Keratinocyte (primary cell): ENCODE data around the gene SCUBE1. TPM values are rescaled to one million over a fixed set of nuclear protein-coding genes. Genes with fewer than 3 reads are reported as not detected.

ENCODE experiments used
- DNase-seq: peaks from one replicate; pipeline ENCODE4 v3.0.0-alpha.2; 2011; ENCODE audit warnings: low read depth, missing footprints, low spot score
- FAIRE-seq: peaks from 2 replicates; lab custom pipeline; 2011; peaks lifted over from hg19 to GRCh38; lab: Jason Lieb, UNC
- H2AFZ ChIP-seq: 2 replicates; pipeline ENCODE4 v1.6.0; 2012; ENCODE audit warnings: low read length, control low read depth, inconsistent platforms; ENCODE audit not compliant: control insufficient read depth
- H3K27ac ChIP-seq: 2 replicates; pipeline ENCODE4 v1.5.1; 2011; ENCODE audit warnings: low read length; ENCODE audit not compliant: control insufficient read depth, insufficient read depth
- H3K27me3 ChIP-seq: 3 replicates; pipeline ENCODE4 v1.6.0; 2011; ENCODE audit warnings: low read length; ENCODE audit not compliant: control insufficient read depth, insufficient read depth; ENCODE audit errors: extremely low read depth
- H3K36me3 ChIP-seq, 2 experiments: 2 replicates in 1 of 2; 3 replicates in 1 of 2; pipeline ENCODE4 v1.5.1; 2011; ENCODE audit warnings: low read length in 2 of 2, mild to moderate bottlenecking in 1 of 2; ENCODE audit not compliant: control insufficient read depth in 2 of 2, insufficient read depth in 2 of 2; ENCODE audit errors: extremely low read depth in 1 of 2
- H3K4me1 ChIP-seq: 3 replicates; pipeline ENCODE4 v1.5.1; 2011; ENCODE audit warnings: low read length; ENCODE audit not compliant: control insufficient read depth, insufficient read depth; ENCODE audit errors: extremely low read depth
- H3K4me2 ChIP-seq: 3 replicates; pipeline ENCODE4 v1.6.0; 2011; ENCODE audit warnings: low read depth, low read length; ENCODE audit not compliant: control insufficient read depth, insufficient read depth; ENCODE audit errors: extremely low read depth
- H3K4me3 ChIP-seq, 3 experiments: fragments of 200-600 bp in 1 of 3; sonication (generic) in 1 of 3; 2 replicates in 2 of 3; 3 replicates in 1 of 3; pipeline ENCODE4 v1.5.1; 2011 to 2016; ENCODE audit warnings: low read length in 3 of 3, mild to moderate bottlenecking in 3 of 3, control low read depth in 2 of 3, inconsistent platforms in 1 of 3, low read depth in 1 of 3, mixed read lengths in 1 of 3, mixed run types in 1 of 3, moderate library complexity in 1 of 3; ENCODE audit not compliant: control insufficient read depth in 2 of 3, insufficient read depth in 2 of 3; ENCODE audit errors: extremely low read depth in 1 of 3
- H3K79me2 ChIP-seq: 2 replicates; pipeline ENCODE4 v1.6.0; 2012; ENCODE audit warnings: low read length; ENCODE audit not compliant: control insufficient read depth, insufficient read depth
- H3K9ac ChIP-seq: 3 replicates; pipeline ENCODE4 v1.6.0; 2011; ENCODE audit warnings: low read length; ENCODE audit not compliant: control insufficient read depth, insufficient read depth; ENCODE audit errors: extremely low read depth
- H3K9me1 ChIP-seq: 3 replicates; pipeline ENCODE4 v1.6.0; 2011; ENCODE audit warnings: low read length; ENCODE audit not compliant: control insufficient read depth, insufficient read depth; ENCODE audit errors: extremely low read depth
- H3K9me3 ChIP-seq: 2 replicates; pipeline ENCODE4 v1.5.1; 2012; ENCODE audit warnings: low read depth, low read length; ENCODE audit not compliant: control insufficient read depth
- H4K20me1 ChIP-seq: 3 replicates; pipeline ENCODE4 v1.6.0; 2011; ENCODE audit warnings: low read length; ENCODE audit not compliant: control insufficient read depth, insufficient read depth; ENCODE audit errors: extremely low read depth
- EZH2 ChIP-seq: IDR thresholded peaks from one replicate; pipeline ENCODE4 v1.6.1; 2012; ENCODE audit warnings: inconsistent platforms, mild to moderate bottlenecking, low read length, moderate library complexity
- dilution Hi-C: fragments of 300-500 bp; cut with MboI; formaldehyde crosslinking; loops from one replicate; pipeline ENCODE4 v1.7.0; 2020; ENCODE audit warnings: low sequenced_read_pairs; ENCODE audit not compliant: extremely low pct_ligation_motif_present
- polyA plus RNA-seq, 5 experiments: library from polyadenylated mRNA; depleted of rRNA in 3 of 5; stranded (reverse) in 3 of 5; stranded (forward) in 1 of 5; unstranded in 1 of 5; fragments of >200 nt; gene quantifications; 1 replicate in 1 of 5; 2 replicates in 3 of 5; 3 replicates in 1 of 5; pipeline versions ENCODE4 v1.2.1 to v1.2.3, GENCODE V29; 2011 to 2012; ENCODE audit warnings: missing spikeins in 2 of 5, low read depth in 1 of 5, low replicate concordance in 1 of 5
- TF ChIP-seq, protein P1 (sequence below), 3 experiments: IDR thresholded peaks in 1 of 3; conservative IDR thresholded peaks in 1 of 3; optimal IDR thresholded peaks in 1 of 3; 2 replicates in 2 of 3; 3 replicates in 1 of 3; pipeline versions ENCODE3 to v1.5.1; 2011; ENCODE audit warnings: low read length in 3 of 3, mild to moderate bottlenecking in 3 of 3, moderate library complexity in 2 of 3, control low read depth in 1 of 3, inconsistent platforms in 1 of 3; ENCODE audit not compliant: insufficient read depth in 2 of 3; ENCODE audit errors: extremely low read depth in 1 of 3

Gene SCUBE1
- polyA plus RNA-seq, 1 donor (not counting 4 experiments of a cell fraction or from before 2014, with no cell fraction given) = not detected

DNA sequence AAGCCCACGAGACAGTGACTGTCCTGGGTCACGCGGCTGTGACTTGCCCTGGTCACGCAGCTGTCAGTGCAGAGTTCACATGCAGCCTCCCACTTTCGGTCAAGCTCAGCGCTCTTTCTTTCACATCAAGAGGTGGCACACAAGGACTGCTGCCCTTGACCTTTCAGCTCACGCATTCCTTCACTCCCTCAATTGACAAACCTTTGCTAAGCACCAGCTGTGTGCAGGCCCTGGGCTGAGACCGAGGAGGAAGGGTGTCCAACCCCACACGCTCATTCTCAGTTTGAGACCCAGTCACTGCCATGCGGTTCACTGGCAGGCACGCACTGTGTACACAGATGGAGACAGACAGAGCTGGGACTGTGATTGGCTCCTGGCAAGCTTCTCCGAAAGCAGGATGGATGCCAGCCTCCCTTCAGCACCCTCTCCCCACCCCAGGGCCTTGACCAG, 70.3 kb downstream of the SCUBE1 start:
- no peak for FAIRE-seq
- dilution Hi-C loops = no loop called here
- peaks cover 22% of the 10 kb centered on the region for H3K27me3 ChIP-seq

DNA sequence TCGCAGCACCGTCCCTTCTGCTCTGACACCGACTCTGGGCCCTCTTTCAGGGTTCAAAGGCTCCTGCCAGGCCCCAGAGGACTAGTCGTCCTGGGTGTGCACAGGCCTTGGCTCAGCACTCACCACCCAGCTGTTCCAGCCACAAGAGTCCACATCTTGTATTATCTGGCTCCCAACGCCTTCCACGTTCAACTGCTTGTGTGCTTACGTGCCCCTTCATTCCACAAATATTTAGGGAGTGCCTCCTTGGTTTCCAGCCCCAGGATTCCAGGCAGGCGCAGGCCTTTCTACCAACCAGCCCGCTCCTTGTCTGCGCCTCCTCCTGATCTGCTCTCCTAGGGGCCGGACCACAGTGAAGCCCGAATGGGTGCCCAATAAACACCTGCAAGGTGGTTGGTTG, 70.9 kb downstream of the SCUBE1 start:
- H3K9me1 ChIP-seq = no peaks in the 10 kb centered on the region
- H3K4me3 ChIP-seq = no peak overlapping the region
- H3K4me1 ChIP-seq = no peaks in the 10 kb centered on the region
- H2AFZ ChIP-seq = no peak overlapping the region
- dilution Hi-C loops = no loop called here
- no peak overlapping the region for H3K27ac ChIP-seq
- H3K4me2 ChIP-seq = no peak overlapping the region
- FAIRE-seq = no peak
- no peaks in the 10 kb centered on the region for H4K20me1 ChIP-seq
- no peak overlapping the region for H3K9ac ChIP-seq
- no peaks in the 10 kb centered on the region for H3K36me3 ChIP-seq
- no peaks in the 10 kb centered on the region for H3K79me2 ChIP-seq
- no peaks in the 10 kb centered on the region for H3K9me3 ChIP-seq
- DNase-seq = no peak
- peaks cover 22% of the 10 kb centered on the region for H3K27me3 ChIP-seq
- TF ChIP-seq EZH2 = no peak
- TF ChIP-seq, protein P1, sequence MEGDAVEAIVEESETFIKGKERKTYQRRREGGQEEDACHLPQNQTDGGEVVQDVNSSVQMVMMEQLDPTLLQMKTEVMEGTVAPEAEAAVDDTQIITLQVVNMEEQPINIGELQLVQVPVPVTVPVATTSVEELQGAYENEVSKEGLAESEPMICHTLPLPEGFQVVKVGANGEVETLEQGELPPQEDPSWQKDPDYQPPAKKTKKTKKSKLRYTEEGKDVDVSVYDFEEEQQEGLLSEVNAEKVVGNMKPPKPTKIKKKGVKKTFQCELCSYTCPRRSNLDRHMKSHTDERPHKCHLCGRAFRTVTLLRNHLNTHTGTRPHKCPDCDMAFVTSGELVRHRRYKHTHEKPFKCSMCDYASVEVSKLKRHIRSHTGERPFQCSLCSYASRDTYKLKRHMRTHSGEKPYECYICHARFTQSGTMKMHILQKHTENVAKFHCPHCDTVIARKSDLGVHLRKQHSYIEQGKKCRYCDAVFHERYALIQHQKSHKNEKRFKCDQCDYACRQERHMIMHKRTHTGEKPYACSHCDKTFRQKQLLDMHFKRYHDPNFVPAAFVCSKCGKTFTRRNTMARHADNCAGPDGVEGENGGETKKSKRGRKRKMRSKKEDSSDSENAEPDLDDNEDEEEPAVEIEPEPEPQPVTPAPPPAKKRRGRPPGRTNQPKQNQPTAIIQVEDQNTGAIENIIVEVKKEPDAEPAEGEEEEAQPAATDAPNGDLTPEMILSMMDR (optimal IDR thresholded peaks at IDR 0.05 in 1 of 3, IDR thresholded peaks at IDR 0.05 in 1 of 3, conservative IDR thresholded peaks at IDR 0.05 in 1 of 3; ENCODE audit: extremely low read depth in 1 of 3, insufficient read depth in 2 of 3, low read length in 3 of 3) = no peak

More for the DNA sequence above, 70.3 kb downstream of the SCUBE1 start:
- H3K36me3 ChIP-seq = no peaks in the 10 kb centered on the region
- no peaks in the 10 kb centered on the region for H3K9me3 ChIP-seq
- H3K4me1 ChIP-seq = no peaks in the 10 kb centered on the region
- TF ChIP-seq EZH2 = no peak
- TF ChIP-seq, protein P1 (optimal IDR thresholded peaks at IDR 0.05 in 1 of 3, IDR thresholded peaks at IDR 0.05 in 1 of 3, conservative IDR thresholded peaks at IDR 0.05 in 1 of 3; ENCODE audit: extremely low read depth in 1 of 3, insufficient read depth in 2 of 3, low read length in 3 of 3) = no peak
- no peak overlapping the region for H3K27ac ChIP-seq
- no peaks in the 10 kb centered on the region for H3K9me1 ChIP-seq
- no peak overlapping the region for H3K4me3 ChIP-seq
- no peak overlapping the region for H3K9ac ChIP-seq
- H3K4me2 ChIP-seq = no peak overlapping the region
- no peaks in the 10 kb centered on the region for H4K20me1 ChIP-seq
- no peak for DNase-seq
- H2AFZ ChIP-seq = no peak overlapping the region
- H3K79me2 ChIP-seq = no peaks in the 10 kb centered on the region
